ENCODE data around the gene TUBA4A.
A peak's percentile ranks its signal among the peaks of the same experiment; 100 is the strongest.
"Not testable (repeated sequence)": the region's sequence is repeated elsewhere in the genome, so short reads cannot be mapped to it uniquely, and the experiment has no call there.

Gene TUBA4A

DNA sequence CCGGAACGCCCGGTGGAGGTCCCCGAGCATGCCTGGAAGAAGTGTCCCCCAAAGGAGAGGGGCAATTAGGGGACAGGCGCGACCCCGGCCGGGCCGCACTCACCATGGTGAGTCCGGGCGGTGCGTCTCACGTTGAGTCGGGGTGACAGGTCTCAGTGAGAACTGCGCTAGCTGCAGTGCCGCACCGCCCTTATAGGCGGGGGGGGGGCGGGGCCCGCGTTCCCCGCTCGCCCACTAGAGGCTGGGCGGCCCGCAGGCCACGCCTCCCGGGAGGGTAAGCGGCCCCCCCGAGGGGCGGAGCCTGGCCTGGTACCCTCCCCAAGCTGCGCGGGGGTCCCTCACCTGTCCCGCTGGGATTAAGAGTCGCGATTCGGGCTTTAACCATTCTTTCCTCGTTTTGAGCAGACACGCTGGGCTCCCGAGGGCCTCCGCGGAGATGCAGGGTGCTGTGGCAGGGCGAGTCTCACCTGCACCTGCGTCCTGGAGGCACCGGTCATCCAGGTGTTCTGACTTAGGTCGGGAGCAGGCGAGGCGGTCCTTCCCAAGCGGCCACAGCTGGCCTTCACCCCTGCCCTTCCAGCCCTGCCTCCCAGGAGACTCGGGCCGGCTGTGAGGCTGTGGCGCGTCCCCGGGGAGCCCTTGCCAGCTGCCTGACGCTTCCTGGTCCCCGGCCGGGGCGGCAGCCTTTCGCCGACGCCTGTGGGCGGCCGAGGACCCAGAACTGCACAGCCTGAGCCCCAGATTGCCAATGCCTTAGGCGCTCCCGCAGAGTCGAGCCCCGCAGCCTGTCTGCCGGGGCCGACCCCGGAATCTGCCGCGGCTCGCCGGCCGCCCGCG lies at the start of gene TUBA4A:
Gene TUBA4A (minus strand): TSS at position 166 of the 837 bp plus-strand sequence. CDS start 60 bp downstream, at position 106.
- peak; percentile 68 for DNase-seq (ENCODE audit: low read depth)

- DNase-seq (ENCODE audit: low read depth): no peak
These were observed 48.8 kb upstream of the TUBA4A start for GRCh38 chr2:219302412-219302968.

- no peak for DNase-seq (ENCODE audit: low read depth)
These were observed 46.3 kb upstream of the TUBA4A start for GRCh38 chr2:219300022-219300421.

DNA sequence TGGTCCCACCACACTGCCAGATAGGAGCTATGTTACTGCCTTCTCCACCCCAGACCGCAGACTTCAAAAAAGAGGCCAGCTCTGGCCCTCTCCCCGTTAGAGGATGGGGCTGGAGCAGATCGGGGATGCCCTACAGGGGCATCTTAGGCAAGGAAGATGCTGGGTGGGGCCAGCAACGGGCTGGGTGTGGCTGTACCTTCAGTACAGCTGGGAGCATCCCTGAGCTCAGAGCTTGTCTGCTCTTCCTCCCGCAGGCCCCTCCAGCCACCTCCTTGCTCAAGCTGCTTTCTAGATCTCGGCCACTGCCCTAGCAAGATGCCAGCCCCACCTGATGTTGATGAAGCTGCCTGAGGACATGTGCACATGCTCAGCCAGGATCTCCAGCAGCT lies 45.6 kb upstream of the TUBA4A start:
- DNase-seq (ENCODE audit: low read depth): no peak

- DNase-seq (ENCODE audit: low read depth): peak; percentile 80
These were observed 45.1 kb upstream of the TUBA4A start for GRCh38 chr2:219298759-219299371.

DNA sequence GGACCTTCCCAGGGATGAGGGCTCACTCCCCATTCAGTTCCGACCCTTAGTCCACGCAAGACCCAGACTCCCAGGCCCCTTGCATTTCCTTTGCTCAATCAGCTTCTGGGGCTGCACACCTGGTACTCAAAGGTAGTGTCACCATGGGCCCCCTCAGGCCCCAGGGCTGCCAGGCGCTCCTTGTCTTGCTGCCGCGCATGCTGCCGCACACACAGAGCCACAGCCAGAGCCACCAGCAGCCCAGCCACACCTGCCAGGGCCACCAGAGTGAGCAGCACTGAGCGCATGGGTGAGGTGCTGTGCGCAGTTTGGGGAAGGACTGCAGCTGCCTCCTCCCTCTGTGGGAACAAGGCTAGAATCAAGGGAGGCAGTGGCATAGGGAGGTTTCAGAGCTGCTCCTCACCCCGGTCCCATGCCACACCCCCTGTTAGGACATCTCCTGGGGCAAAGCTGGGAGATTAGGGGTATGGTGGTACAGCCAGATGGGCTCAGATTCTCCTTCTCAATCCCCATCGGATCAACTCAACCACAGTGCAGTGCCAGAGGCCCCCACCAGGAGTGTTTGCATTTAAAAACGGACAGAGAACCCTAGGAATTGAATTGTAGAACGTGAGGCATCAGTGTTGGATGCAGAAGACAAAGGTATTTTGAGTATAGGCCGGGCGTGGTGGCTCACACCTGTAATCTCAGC lies 44.2 kb upstream of the TUBA4A start:
- peak; percentile 57 for DNase-seq (ENCODE audit: low read depth)

DNA sequence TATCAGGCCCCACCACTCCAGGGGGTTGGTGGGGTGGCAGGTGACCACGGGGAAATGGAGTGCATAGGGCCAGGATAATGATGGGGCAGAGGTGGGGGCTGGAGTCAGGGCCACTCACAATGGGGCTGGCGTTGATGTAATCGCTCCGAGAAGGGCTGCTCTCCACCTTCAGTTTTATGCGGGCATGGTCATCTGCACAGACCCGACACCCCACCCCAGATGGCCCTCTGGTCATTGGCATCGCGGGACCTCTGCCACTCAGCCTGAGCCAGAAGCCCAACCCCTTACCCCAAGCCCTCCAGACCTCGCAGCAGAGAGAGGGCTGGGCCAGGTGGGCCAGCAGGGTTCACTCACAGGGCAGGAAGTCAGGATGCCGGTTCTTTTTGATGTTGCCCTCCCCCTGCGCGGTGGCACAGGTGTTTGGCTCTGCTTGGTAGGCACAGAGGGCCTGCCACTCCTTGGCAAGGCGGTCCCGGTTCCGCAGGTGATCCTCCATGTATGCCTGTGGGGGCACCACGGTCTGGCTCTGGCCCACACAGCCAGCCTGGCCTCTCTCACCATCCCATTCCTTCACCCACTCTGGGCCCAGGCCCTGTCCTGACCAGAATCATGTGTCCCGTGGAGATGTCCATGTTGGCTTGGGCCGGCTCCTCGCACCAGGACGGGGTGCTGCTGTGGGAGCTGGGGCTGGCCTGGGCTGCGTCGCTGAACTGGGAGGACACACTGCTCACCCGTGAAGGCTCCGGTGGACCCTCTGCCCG lies 43.1 kb upstream of the TUBA4A start:
- no peak for DNase-seq (ENCODE audit: low read depth)

- no peak for DNase-seq (ENCODE audit: low read depth)
These were observed 42.4 kb upstream of the TUBA4A start for GRCh38 chr2:219296142-219296541.

DNA sequence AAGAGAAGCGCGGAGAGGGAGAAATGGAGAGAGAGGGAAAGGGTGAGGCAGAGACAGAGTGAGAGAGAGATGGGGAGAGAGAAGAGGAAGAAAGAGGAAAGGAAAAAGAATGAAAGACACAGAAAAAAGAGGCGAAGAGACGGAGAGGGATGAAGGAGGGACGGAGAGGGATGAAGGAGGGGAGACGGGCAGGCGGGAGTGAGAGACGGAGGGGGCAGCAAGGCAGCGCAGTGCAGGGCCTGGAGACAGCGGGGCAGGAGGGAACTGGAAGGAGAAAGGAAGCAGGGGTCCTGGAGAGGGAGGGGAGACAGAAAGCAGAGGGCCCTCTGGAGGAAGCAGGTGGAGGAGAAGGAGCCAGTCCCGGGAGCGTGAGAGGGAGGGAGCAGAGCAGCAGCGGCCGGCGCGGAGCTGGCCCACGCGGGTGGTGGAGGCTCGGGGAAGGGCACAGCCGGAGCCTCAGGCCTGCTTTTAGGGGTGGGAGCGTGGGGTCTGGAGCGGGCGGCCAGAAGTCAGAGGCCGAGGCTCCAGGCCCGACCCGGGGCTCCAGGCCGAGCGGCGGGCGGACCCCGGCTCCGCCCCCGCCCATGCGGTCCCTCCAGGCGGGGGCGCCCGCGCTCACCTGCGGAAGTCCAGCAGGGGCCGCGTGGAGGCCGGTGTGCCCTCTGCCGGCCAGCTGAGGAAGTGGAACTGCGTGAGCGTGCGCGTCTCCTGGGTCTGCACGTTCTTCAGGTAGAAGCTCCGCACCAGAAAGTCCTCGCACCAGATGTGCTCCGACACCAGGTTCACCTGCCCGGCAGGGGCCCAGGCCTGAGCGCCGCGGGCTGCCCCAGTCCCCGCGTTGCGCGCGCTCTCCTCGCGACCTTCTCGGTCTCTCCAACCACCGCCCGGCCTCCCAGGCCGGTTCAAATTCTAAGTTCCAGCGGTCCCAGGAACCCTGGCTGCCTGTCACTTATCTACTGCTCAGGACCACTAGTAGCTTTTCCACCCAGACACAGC lies 40.9 kb upstream of the TUBA4A start:
- peak; percentile 80 for DNase-seq (ENCODE audit: low read depth)

GRCh38 chr2:219293736-219294231 lies 40.1 kb upstream of the TUBA4A start:
- no peak for DNase-seq (ENCODE audit: low read depth)

- DNase-seq (ENCODE audit: low read depth): no peak
These were observed 38.9 kb upstream of the TUBA4A start for GRCh38 chr2:219292616-219293015.

DNA sequence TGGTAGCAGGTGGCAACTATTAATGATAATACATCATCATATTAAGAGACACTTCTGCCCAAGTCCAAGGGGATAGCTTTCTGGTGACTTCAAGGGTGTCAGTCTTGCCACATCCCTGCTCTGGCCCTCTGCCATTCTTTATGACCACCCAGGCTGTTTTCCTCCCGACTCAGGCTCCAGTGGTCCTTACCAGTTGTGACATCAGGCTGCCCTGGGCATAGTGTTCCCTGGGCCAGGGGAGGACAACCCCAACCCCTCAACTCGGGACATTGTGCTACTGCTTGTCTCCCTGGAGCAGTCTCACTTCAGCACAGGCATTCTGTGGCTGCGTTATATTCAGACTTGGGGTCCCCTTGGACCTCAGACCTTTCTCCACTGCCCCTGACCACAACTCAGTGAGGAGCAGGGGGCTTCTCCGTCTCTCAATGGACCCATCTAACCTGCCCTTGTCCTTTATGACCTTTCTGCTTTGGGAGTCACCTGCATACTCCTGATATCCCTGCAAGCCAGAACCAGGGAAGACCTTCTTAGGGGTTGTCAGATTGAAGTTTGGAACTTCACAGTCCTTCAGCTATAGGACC lies 38.3 kb upstream of the TUBA4A start:
- no peak for DNase-seq (ENCODE audit: low read depth)

DNA sequence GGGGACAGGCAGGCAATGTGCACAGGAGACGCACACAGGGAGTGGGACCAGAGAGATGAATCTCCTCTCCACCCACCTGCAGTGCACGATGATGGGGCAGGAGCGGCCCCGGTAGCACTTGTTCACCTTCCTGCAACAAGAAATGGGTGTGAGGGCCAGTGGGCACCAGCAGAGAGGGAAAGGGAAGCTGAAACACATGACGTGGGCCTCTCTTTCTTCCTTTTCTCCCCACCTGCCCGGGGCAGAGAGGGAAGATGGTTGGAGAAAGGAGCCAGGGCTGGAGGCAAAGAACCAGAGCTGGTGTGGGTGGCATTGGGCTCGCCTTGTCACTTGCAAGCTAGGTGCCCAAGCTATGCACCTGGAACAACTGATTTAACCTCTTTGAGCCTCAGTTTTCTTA lies 37.7 kb upstream of the TUBA4A start:
- no peak for DNase-seq (ENCODE audit: low read depth)

GRCh38 chr2:219290381-219291171 lies 36.9 kb upstream of the TUBA4A start:
- DNase-seq (ENCODE audit: low read depth): no peak

DNA sequence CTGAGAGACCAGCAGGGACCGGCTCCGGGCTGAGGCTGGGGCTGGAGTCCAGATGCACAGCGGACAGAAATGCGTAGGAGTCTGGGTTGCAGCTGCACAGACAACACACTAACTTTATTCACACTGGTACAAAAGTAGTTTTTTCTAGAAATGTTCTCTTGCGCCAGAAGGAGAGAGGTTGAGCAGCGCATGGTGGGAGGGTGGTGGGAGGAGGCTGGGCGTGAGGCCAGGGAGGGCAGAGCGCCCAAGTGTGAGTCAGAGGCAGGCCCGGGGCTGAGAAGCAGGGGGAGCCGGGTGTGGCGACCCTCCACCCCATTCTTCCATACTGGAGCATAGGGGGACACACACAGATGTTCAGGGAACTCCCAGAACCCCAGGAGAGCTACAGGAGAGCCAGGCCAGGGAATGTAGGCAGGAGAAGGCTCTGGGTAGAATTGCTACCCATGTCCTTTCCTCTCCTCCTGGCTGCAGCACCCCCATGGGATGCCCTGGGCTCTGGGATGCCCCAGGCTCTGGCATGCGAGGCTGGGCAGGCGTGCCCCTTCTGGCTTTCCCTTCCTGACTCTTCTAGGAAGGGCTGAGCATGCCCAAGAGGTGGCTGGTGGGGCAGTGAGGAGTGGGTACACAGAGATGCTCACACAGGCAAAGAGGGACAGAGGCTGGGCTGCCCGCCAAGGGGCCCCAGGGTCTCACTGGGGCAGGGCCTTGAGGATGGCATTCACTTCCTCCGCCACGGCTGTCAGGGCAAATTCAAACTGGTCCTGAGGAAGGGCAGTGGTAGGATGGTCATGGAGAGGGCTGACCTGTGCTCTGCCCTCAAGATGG lies 36.0 kb upstream of the TUBA4A start:
- peak; percentile 60 for DNase-seq (ENCODE audit: low read depth)

GRCh38 chr2:219289195-219289536 lies 35.4 kb upstream of the TUBA4A start:
- no peak for DNase-seq (ENCODE audit: low read depth)

GRCh38 chr2:219287580-219288265 lies 34.0 kb upstream of the TUBA4A start:
- DNase-seq (ENCODE audit: low read depth): no peak

GRCh38 chr2:219287116-219287440 lies 33.4 kb upstream of the TUBA4A start:
- not testable (repeated sequence) for DNase-seq (ENCODE audit: low read depth)
